GM19452 (cell line): ENCODE measurements around the gene H19.

Experiments
- ATAC-seq: cut with Tn5 transposase; IDR thresholded peaks from one replicate; pipeline ENCODE4 v1.9.1; 2021; ENCODE audit not compliant: unreplicated experiment

The H19 gene

GRCh38 chr11:1997755-1998154 lies at the start of gene H19:
H19 (minus strand) TSS chr11:1997842.
- no peak for ATAC-seq

DNA sequence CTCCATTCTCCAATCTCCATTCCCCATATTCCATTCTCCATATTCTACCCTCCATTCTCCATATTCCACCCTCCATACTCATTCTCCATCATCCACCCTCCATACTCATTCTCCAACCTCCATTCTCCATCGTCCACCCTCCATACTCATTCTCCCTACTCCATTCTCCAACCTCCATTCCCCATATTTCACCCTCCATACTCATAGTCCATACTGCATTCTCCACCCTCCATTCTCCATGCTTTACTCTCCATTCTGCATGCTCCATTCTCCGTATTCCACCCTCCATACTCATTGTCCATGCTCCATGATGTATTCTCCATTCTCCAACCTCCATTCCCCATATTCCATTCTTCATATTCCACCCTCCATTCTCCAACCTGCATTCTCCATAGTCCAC lies 44.3 kb upstream of the H19 start:
- no peak for ATAC-seq

DNA sequence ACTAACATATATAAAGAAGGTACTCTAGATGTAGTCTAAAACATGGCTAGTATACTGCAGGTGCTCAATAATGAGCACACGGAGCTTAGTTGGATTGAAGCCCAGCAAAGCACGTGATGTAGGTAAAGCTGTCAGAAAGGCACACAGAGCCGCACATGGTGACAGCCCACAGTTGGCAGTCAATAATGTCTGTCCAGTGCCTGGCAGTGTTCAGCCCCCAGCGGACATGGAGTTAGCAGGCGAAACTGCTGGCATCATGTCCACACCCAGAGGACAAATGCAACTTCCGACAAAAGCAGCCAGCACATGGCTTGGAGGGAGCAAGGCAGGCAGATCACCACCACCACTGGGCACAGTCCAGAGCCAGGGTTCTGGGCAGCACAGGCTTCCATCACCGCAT lies 43.5 kb upstream of the H19 start:
- no peak for ATAC-seq

DNA sequence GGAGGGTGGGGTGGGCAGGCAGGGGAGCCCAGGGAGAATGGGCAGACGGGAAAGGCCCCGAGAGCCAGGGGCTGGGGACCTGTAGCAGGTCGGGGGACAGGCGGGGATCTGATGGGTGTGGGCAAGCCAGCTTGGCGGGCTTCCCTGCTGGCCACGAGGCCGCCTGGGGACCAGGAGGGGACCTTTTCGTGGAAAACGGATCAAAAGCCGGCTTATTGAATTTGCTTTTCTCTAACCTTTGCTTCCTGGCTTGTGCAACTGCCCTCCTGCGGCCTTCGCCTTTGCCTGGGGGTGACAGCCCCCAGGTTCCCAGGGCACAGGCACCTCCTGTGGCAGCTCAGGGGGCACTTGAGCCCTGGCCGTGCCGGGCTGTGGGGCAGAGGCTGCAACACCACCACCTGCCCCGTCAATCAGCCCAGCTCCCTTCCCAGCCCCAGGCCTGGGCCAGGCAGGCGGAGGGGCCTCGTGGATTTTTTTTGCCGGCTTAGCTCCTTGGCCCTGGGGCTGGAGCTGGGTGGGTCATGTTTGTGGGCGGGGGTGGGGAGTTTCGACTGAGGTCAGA lies 41.6 kb upstream of the H19 start:
- ATAC-seq, result no peak

GRCh38 chr11:2036863-2037486 lies 39.3 kb upstream of the H19 start:
- ATAC-seq, result no peak

DNA sequence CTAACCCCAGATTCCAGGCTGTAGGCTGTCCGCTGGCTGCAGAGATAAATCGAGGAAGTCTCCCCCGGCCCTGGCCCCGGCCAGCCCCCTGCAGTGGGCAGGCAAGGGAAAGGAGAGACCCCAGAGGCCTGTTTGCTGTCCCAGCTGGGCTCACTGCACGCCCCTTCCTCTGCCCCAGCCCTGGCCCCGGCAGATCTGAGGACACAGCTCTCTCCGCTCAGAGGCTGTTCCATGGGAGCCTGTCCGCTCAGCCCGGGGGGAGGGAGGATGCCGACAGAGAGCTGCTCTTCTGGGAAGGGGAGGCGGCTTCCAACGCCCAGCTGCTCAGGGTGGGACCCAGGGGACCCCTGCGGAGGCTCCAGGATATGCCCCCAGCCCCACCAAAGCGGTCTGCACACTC lies 37.7 kb upstream of the H19 start:
- no peak for ATAC-seq

DNA sequence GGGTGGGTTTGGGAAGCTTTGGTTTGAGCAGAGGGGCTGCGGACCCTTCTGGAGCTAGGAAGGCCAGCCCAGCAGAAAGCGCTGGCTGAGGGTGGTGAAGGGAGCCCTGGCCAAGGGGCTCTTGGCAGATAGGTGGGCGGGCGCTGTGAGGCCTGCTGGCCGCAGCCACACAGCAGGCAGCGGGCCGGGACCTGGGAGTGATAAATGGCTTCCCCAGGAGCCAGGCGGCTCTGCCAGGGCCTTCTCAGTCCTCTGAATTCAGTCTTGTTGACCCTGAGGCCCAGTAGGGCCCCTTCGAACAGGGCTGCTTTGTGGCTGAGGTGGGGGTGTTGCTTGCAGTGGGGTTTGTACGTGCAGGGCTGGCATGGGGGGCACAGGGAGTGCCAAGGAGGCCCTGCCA lies 33.4 kb upstream of the H19 start:
- ATAC-seq, result no peak

GRCh38 chr11:2027708-2028107 lies 30.1 kb upstream of the H19 start:
- no peak for ATAC-seq

DNA sequence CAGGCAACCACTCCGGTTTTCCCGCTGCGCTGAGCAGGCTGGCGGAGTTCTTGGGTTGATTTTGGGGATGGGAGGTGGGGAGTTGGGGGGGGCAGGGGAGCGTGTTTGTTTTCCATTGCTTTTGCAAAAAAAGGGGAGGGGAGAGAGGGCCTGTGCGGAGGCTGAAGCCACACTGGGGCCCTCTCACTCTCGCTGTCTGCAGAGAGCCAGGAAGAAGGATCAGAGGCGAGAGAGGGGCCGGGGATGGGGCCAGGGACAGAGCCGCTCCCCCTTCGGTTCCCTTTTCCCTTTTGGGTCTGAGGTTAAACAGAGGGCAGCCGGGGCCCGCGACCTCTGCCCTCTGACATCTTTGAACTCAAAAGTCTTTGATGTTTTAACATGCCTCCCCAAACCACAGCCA lies 17.4 kb upstream of the H19 start:
- ATAC-seq, result no peak

DNA sequence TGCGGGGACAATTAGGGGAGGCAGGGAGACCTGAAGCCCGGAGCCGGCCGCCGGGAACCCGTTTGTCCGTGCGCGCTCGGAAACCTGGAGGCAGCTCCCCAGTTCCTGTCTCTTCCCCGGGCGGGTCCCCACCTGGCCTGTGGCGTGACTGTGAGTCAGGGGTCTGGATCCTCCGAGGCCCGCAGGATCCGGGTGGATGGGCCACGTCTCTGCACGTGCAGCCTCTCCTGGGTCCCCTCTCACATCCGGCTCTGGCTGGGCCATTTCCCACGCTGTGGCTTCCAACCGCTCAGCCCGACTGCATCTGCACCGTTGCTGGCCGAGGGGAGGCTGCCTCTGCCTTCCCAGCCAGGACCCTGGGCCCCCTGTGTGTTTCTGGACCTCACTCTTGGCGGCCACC lies 14.8 kb upstream of the H19 start:
- no peak for ATAC-seq

DNA sequence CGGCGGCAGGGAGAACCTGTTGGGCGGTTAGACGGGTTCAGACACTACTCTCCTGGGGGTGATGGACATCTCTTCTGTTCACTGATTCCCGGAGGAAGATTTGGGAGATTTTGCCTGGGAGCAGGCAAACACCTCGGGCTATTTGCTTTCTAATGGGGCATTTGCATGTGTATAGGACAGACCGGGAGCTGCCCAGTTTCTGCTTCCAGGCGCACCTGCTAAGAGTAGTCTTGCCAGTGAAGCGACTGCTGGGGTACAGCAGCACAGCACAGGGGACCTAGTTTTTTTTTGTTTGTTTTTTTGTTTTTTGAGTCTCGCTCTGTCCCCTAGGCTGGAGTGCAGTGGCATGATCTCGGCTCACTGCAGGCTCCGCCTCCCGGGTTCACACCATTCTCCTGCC lies 6.8 kb upstream of the H19 start:
- no peak for ATAC-seq

DNA sequence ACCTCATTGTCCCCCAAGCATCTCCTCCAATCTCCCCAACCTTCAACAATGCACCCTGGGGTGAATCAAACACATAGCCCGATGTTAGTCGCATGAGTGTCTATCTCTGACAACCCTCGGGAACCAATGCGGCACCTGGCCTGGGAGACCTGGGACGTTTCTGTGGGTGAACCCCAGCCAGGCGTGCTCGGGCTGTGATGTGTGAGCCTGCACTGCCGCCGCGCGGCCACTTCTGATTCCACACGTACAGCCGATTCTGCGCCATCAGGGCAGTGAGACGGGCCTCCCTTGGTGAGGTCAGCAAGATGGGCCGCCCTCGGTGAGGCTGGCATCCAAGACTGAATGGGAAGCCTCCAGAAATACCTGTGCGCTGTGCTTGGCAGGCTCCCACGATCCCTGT lies 5.2 kb upstream of the H19 start:
- ATAC-seq, result no peak

DNA sequence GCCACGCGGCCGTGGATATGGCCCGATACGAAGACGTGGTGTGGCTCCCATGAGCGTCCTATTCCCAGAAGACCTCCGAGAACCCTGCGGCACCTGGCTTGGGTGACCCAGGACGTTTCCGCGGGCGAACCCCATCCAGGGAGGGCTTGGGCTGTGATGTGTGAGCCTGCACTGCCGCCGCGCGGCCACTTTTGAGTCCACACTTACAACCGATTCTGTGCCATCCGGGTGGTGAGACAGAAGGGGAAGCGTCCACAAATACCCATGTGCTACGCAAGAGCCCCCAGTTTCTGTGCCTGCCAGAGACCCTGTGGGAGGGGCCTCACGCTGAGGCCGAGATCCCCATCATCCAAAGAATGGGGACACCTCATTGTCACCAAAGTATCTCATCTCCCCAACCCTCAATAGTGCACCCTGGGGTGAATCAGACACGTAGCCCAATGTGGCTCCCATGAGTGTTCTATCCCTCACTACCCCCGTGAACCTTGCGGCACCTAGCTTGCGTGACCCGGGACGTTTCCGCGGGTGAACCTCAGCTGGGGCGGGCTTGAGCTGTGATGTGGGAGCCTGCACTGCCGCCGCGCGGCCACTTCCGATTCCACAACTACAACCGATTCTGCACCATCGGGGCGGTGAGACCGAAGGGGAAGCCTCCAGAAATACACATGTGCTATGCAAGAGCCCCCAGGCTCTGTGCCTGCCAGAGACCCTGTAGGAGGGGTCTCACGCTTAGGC lies 4.6 kb upstream of the H19 start:
- no peak for ATAC-seq

DNA sequence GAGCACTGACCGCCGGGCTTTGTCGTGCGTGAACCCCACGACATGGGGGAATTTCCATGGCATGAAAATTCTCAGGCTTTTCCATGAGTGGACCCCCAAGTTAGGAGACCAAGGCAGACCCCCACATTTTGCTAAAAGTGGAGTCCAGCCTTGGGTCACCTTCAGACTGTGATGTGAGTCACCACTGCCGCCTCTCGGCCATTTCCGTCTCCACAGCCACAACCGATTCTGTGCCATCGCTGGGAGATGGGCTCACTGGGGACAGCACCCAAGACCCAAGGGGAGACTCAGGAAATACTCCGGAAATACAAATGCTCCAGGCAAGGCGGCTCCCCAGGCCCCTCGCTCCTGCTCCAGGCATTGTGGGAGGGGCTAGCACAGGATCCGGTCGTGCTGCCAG lies 1.2 kb upstream of the H19 start:
- ATAC-seq, result no peak

GRCh38 chr11:1998290-1998689 lies 648 bp upstream of the H19 start:
- no peak for ATAC-seq

DNA sequence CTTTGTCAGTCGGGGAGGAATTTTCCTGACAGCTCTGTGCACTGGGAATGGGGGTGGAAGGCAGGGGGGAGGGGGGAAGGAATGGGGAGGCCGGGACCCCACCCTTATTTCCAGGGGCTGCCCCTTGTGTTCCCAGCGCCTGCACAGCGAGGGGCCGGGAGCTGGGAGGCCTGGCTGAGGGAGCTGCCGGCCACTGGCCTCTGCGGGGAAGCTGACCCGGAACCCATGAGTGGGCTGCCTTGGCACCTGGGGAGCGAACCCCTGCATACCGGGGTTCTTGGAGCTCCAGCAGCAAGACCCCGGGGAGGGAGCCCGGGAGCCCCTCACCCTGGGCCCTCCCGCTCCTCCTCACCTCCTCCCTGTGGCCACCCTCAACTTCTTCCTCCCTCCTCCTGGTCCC lies 3.5 kb downstream of the H19 start:
- no peak for ATAC-seq

DNA sequence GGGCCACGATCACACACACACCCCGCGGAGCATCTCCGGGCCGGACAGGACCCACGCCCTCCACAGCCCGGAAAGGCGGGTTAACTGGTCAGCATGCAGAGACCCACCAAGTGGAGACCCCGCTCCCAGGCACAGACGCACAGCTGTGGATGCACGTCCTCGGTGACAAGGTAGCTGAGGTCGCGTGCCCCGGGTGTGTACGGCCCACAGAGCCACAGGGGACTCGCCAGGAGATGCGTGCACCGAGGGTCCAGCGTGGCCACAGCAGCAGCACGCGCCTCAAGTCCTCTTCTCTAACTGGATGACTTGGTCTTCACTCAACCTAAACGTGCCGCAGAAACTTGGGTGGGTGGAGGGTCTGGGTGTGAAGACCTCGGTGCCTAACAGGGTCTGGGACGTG lies 5.5 kb downstream of the H19 start:
- no peak for ATAC-seq

DNA sequence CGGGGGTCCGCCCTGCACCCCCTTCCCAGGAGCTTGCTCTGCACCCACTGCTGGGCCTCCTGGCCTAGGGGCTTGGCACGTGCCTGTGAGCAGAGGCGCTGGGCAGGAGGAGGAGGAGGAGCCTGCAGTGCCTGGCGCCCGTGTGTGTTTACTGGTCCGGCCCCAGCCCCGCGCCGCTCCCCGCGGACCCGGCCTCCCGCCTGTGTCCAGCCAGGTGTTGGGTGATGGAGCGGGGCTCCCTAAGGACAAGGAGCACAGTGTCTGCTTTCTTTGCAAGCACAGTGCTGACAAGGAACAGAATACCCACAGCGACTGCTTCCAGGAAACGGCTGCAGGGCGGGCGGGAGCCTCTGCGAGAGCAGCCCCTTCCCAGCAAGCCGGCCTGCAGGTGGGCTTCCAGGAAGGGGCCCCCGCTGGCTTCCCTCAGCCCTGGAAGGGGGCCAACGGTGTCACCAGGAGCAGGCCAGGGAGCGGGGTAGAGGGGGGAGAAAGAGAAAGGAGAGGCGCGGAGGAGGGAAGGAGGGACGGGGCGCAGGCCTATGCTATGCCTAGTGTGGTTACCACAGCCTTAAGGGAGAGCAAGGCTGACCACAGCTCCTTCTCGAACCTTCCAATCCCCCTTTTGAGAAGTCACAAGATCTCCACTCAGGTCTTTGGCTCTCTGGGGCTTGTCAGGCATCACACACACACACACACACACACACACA lies 6.6 kb downstream of the H19 start:
- no peak for ATAC-seq

- ATAC-seq, result no peak
Measured at GRCh38 chr11:1989953-1990352, 7.7 kb downstream of the H19 start.

GRCh38 chr11:1988667-1989317 lies 8.8 kb downstream of the H19 start:
- ATAC-seq, result no peak

GRCh38 chr11:1988174-1988573 lies 9.5 kb downstream of the H19 start:
- no peak for ATAC-seq

GRCh38 chr11:1987024-1987423 lies 10.6 kb downstream of the H19 start:
- no peak for ATAC-seq
